ENCODE measurements around the gene KCNA3. TPM values are rescaled to one million over a fixed set of nuclear protein-coding genes. Genes with fewer than 3 reads are reported as not detected.

Gene KCNA3
- total and polyA plus RNA-seq, 4 donors: 0.23 to 2.2 (median 0.34) TPM

DNA sequence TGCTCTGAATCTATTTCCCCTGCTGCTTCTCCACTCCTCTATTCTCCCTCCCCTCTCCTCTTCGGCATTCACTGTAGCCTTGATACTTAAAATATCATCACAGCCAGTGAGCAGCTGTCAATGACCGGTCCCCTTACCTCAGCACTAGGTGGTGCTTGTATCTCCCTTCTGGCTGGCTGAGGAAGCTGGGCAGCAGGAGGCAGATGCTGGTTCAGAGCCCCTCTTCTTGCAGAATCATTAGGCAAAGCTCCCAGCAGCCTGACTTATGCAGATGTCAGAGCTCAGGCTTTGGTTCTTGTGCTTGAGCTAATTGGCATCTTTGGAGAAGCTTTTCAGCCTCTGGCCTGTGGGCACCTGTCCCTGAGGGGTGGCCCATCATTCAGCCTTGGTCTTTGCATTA is 36.7 kb downstream of the KCNA3 start:
- H3K36me3 ChIP-seq (ENCODE audit: control insufficient read depth in 4 of 4, insufficient read depth in 3 of 4, low read depth in 1 of 4, low read length in 3 of 4): no peaks in the 10 kb centered on the region
- no peak overlapping the region for H3K9ac ChIP-seq (ENCODE audit: low read depth in 1 of 2, low read length in 2 of 2)
- H3K27me3 ChIP-seq (ENCODE audit: control insufficient read depth in 4 of 4, insufficient read depth in 4 of 4, low read length in 3 of 4): peaks cover 0 to 3% (median 0%) of the 10 kb centered on the region in 4 donors
- DNase-seq (ENCODE audit: low spot score): no peak
- no peaks in the 10 kb centered on the region for H3K9me3 ChIP-seq (ENCODE audit: control insufficient read depth in 4 of 4, low read length in 3 of 4)
- TF ChIP-seq FOXA1 (IDR thresholded peaks at IDR 0.05) (no peak), CTCF (IDR thresholded peaks at IDR 0.05; ENCODE audit: low read depth, low read length, missing input control) (no peak)
- H3K4me1 ChIP-seq (ENCODE audit: control insufficient read depth in 4 of 4, insufficient read depth in 4 of 4, low read length in 3 of 4): no peaks in the 10 kb centered on the region
- H3K27ac ChIP-seq (ENCODE audit: low read depth in 1 of 2, low read length in 2 of 2): no peak overlapping the region
- whole genome bisulfite sequencing: 79% methylated on average over 2 of the region's 2 CpGs
- H3K4me3 ChIP-seq (ENCODE audit: low read depth in 1 of 3, low read length in 3 of 3): no peak overlapping the region

DNA sequence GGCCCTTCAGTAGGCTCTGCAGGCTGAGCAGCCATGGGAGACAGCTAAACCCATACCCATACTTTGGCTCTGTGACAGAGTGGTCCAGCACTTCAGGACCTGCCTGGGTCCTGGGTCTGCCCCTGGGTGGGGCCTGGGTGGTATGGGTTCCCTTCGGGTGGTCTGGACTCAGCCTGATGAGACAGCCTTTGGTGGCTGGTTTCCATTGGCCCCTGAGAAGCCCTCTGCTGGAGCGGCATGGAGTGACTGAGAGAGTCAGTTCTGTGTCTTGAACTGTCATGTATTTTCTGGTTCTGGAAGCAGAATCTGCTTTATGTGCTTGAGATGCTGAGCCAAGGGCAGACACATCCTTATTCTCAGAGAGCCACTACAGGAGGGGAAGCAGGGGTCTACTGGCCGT is 37.3 kb downstream of the KCNA3 start:
- Histone ChIP-seq H3K4me3 (ENCODE audit: low read depth in 1 of 3, low read length in 3 of 3) (no peak overlapping the region), H3K27me3 (ENCODE audit: control insufficient read depth in 4 of 4, insufficient read depth in 4 of 4, low read length in 3 of 4) (peaks cover 0 to 3% (median 0%) of the 10 kb centered on the region in 4 donors), H3K9ac (ENCODE audit: low read depth in 1 of 2, low read length in 2 of 2) (no peak overlapping the region), H3K27ac (ENCODE audit: low read depth in 1 of 2, low read length in 2 of 2) (no peak overlapping the region), H3K9me3 (ENCODE audit: control insufficient read depth in 4 of 4, low read length in 3 of 4) (no peaks in the 10 kb centered on the region), H3K36me3 (ENCODE audit: control insufficient read depth in 4 of 4, insufficient read depth in 3 of 4, low read depth in 1 of 4, low read length in 3 of 4) (no peaks in the 10 kb centered on the region), H3K4me1 (ENCODE audit: control insufficient read depth in 4 of 4, insufficient read depth in 4 of 4, low read length in 3 of 4) (no peaks in the 10 kb centered on the region)
- WGBS: 55% methylated on average over 3 of the region's 3 CpGs
- TF ChIP-seq ATF3 (IDR thresholded peaks at IDR 0.05) (no peak), CTCF (IDR thresholded peaks at IDR 0.05; ENCODE audit: low read depth, low read length, missing input control) (no peak), FOXA1 (IDR thresholded peaks at IDR 0.05) (no peak), TAF1 (conservative IDR thresholded peaks at IDR 0.05) (no peak), HNF4G (IDR thresholded peaks at IDR 0.05) (no peak), GABPA (IDR thresholded peaks at IDR 0.05 in 1 of 2, conservative IDR thresholded peaks at IDR 0.05 in 1 of 2) (no peak), EGR1 (IDR thresholded peaks at IDR 0.05; ENCODE audit: low read depth in 2 of 2) (no peak), JUND (IDR thresholded peaks at IDR 0.05) (no peak), FOXA2 (IDR thresholded peaks at IDR 0.05) (no peak), MAX (IDR thresholded peaks at IDR 0.05) (no peak), NR2F2 (IDR thresholded peaks at IDR 0.05) (no peak), SP1 (IDR thresholded peaks at IDR 0.05) (no peak)
- DNase-seq (ENCODE audit: low spot score): no peak

GRCh38 chr1:110636149-110636935 is 38.4 kb downstream of the KCNA3 start:
- Histone ChIP-seq H3K36me3 (ENCODE audit: control insufficient read depth in 4 of 4, insufficient read depth in 3 of 4, low read depth in 1 of 4, low read length in 3 of 4) (no peaks in the 10 kb centered on the region), H3K27ac (ENCODE audit: low read depth in 1 of 2, low read length in 2 of 2) (no peak overlapping the region), H3K9me3 (ENCODE audit: control insufficient read depth in 4 of 4, low read length in 3 of 4) (no peaks in the 10 kb centered on the region), H3K9ac (ENCODE audit: low read depth in 1 of 2, low read length in 2 of 2) (no peak overlapping the region), H3K27me3 (ENCODE audit: control insufficient read depth in 4 of 4, insufficient read depth in 4 of 4, low read length in 3 of 4) (peaks cover 0 to 3% (median 0%) of the 10 kb centered on the region in 4 donors), H3K4me1 (ENCODE audit: control insufficient read depth in 4 of 4, insufficient read depth in 4 of 4, low read length in 3 of 4) (no peaks in the 10 kb centered on the region), H3K4me3 (ENCODE audit: low read depth in 1 of 3, low read length in 3 of 3) (no peak overlapping the region)
- 83% methylated on average over 4 of the region's 4 CpGs for WGBS
- DNase-seq (ENCODE audit: low spot score): no peak
- TF ChIP-seq GABPA (IDR thresholded peaks at IDR 0.05 in 1 of 2, conservative IDR thresholded peaks at IDR 0.05 in 1 of 2) (no peak), RAD21 (IDR thresholded peaks at IDR 0.05) (no peak), MAX (IDR thresholded peaks at IDR 0.05) (no peak), ZBTB33 (IDR thresholded peaks at IDR 0.05) (no peak), JUND (IDR thresholded peaks at IDR 0.05) (no peak), RXRA (IDR thresholded peaks at IDR 0.05) (no peak), HNF4A (conservative IDR thresholded peaks at IDR 0.05) (no peak), EGR1 (IDR thresholded peaks at IDR 0.05; ENCODE audit: low read depth in 2 of 2) (no peak), NR2F2 (IDR thresholded peaks at IDR 0.05) (no peak), SP1 (IDR thresholded peaks at IDR 0.05) (no peak), TAF1 (conservative IDR thresholded peaks at IDR 0.05) (no peak), CTCF (IDR thresholded peaks at IDR 0.05; ENCODE audit: low read depth, low read length, missing input control) (no peak), YY1 (IDR thresholded peaks at IDR 0.05) (no peak), FOXA2 (IDR thresholded peaks at IDR 0.05) (no peak)
